Hematopoietic multipotent progenitor cell treated with erythropoietin and hydrocortisone succinate and interleukin-3 and kit ligand, for 15 days (in vitro differentiated cells): ENCODE measurements around the gene STK39.
"Not testable (repeated sequence)": the region's sequence is repeated elsewhere in the genome, so short reads cannot be mapped to it uniquely, and the experiment has no call there.

Experiments used
- DNase-seq: peaks from one replicate; pipeline ENCODE4 v3.0.0-alpha.2; 2015; ENCODE audit warnings: low spot score

The STK39 gene

DNA sequence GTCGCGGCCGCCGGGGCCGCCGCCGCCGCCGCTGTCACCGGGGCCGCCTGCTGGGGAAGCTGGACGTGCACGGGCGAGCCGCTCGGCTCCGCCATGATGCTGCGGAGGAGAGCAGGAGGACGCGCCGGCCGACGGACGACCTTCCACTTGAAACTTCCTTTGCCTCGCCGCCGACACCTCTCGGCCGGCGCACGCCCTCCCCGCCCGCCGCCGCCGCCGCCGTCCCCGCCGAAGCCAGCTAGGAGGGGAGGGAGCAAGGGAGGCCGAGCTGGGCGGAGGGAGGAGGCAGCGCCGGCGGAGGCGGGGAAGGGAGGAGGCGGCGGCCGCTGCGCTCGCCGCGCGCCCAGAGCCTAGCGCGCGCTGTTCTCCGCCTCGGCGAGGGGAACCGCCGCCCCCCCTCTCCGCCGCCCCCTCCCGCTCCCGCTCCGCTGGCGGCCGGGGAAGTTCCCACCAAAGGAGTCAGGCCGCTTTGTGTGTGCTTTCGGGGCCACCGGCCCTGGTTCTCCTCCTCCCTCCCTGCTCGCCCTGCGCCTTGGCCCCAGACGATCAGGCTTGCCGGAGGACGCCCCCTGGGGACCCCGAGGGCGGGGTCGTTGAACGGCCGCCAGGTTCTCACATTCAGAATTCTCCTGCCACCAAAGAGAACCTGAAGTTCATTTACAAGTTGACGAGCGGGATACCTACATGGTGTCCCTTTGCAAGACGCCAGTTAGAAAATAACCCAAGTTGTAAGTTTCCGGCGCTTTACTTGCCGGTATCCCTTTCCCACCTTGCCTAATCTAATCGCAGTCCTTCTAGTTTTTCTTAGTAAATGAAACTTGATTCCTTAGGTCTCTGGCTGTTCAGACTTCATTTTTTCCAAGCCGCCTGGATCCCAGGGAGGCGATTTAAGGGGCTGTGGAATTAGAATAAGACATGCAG lies at the start of gene STK39:
Gene STK39 (minus strand): TSS at position 255 of the 921 bp plus-strand sequence. CDS start 160 bp downstream, at position 95.
- DNase-seq: peak; percentile 47

DNA sequence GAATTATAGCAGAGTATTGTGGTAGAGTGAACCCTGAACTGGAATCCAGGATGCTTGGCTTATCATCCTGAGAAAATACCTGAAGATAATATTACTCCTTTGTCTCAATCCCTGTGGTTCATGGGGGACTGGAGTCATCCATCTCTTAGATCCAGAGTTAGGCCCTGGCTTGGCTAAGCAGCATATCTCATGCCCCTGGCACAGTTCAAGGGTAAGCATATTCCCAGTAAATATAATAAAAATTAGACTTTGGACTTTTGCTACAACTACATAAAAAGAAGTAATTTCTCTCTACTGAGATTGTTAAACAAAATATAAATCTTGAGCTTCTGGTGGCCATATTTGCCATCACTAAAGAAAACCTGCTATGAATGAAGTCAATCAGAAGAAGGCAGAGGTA lies 47.7 kb upstream of the STK39 start:
- no peak for DNase-seq

DNA sequence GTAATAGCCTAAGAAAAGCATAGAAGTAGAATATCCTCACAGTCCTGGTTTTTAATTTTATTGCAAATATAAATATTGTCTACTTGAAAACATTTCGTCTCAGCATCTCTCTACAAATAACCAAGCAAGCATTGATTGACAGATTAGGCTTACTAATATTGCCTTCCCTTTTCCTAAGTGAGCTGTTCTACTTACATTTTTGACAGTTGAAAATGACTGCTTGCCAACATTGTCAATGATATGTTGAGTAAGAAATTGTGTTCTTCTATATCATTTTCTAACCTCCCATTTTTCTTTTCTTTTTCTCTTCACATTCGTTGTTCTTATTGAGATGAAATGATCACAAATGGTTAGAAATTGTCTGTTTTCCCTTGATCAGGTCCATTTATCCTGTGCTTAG lies 47.0 kb upstream of the STK39 start:
- DNase-seq: no peak

DNA sequence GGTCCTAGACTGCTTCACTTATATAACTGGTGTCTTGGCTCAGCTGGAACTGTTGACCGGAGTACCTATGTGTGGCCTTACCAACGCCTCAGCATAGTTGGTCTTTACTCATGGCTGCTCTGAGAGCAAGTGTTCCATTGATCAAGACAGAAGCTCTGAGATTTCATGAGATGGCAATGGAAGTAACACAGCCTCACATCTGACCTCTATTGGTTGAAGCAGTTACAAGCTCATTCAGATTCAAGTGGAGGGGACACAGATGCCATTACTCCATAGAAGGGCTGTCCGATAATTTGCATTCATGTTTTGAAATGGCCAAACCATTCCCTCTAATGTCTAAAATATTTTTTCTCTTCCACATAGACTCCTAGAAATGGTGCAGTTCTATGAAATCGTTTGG lies 46.4 kb upstream of the STK39 start:
- DNase-seq: no peak

DNA sequence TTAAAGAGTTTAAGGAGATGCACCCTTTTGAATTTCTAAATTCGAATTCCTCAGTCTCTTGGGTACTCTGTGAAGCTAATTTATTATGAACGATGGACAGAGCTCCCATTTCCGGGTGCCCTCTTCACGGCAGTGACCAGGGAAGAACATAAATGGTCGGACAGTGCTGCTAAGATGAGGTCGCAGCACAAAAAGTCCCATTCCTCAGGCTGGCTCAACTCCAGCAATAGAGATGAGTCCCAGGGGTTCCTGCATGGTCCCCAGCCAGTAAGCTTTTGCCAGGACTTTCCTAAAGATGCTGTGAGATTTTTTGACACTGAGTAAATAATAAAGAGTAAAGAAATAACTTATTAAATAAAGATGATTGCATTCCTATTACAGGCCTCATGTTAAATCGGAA lies 43.0 kb upstream of the STK39 start:
- DNase-seq: no peak

DNA sequence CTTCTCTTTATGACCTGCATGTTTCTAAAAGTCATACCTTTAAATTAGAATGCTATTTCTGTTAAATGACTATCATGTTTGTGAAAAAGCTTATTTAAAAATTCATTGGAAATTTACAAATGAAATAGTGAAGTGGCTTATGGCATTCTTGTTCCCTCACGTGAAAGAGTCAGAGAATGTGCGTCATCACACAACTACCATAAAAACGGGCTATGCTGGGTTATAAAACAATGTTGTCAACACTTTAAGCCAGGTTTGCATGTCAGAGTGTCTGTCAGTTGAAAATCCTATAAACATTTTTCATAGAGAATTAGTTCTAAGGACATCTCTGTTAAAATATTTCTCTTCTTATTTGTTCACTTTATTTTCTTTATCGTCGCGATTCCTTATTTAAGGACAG lies 42.5 kb upstream of the STK39 start:
- DNase-seq: no peak

DNA sequence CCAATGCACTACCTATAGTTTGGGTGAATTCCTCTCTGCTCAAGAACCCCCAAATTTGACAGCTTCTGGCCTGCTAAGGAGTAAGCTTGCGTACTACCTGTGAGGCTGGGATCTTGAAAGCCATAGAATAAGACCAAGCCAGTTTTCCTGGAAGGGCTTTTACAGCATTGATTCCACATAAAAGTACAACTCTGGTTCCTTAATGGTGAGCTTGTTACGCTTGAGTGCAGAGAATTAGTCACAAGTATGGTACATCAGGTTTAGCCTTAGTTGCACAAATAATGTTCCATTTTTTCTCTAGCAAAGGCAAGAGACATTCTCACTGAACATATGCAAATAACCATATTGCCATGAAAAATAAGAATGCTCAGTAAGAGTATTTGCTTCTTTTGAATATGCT lies 39.1 kb upstream of the STK39 start:
- no peak for DNase-seq

DNA sequence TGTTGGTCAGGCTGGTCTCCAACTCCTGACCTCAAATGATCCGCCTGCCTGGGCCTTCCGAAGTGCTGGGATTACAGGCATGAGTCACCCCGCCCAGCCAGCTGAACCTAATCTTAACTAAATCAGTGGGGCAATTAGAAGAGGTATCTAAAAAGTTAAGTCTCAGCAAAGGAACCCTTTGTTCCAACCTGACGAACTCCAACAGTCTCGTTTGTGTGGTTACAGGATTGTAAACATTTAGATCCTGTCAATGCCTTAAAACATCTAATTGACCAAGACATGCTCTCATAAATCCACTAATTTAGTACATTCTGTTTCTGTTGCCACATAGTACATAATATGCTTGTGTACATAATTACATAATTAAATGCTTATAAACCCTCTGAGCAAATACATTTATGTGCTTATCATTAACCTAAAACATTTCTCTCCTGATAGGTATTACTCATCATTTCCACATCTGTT lies 31.1 kb upstream of the STK39 start:
- DNase-seq: no peak

DNA sequence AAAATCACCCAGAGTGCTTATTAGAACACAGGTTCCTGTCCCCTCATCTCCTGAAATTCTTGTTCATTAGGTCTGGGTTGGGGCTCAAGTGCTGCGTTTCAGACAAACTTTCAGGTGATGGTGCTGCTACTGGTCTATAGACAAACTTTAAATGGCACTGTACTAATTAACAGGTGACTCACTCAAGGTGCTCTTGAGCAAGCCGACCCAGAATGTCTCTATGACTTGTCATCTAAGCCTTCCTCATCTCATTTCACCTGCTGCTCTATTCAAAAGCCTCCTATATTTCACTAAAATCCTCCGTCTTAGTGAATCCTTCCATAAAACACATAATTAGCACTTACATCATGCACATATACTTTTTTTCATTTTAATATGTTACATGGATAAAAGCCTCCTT lies 29.9 kb upstream of the STK39 start:
- DNase-seq: no peak

DNA sequence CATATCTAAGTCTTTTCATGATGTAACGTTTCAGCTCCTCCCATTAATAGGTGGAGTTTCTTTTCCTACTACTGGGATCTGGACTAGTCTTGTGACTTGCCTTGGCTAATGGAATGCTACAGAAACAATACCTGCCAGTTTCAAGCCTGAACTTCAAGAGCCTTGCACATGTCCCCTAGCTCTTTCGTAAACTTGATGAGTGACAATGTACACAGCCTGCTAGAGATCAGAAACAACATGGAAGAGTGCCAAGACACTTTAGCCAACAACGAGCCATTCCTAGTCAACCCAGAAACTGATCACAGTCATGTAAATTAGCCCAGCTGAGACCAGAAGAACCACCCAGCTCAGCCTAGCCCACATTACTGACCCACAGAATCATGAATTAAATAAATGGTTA lies 24.8 kb upstream of the STK39 start:
- DNase-seq: no peak

DNA sequence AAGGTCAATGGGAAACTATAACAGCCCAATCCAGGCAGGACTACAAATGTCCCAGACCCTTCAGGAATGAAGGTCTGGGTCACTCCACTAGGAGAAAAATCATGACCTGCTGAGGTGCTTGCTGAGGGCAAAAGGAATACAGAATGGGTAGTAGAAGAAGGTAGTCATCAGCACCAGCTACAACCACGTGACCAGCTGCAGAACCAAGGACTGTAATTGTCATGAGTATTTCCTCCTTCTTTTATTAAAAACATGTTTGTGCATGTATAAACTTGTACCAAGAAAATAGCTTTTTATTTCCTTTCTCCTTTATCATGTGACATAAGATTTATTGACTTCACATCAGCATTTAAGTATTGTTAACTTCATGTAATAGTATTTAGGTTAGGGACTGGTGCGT lies 15.5 kb upstream of the STK39 start:
- DNase-seq: not testable (repeated sequence)

DNA sequence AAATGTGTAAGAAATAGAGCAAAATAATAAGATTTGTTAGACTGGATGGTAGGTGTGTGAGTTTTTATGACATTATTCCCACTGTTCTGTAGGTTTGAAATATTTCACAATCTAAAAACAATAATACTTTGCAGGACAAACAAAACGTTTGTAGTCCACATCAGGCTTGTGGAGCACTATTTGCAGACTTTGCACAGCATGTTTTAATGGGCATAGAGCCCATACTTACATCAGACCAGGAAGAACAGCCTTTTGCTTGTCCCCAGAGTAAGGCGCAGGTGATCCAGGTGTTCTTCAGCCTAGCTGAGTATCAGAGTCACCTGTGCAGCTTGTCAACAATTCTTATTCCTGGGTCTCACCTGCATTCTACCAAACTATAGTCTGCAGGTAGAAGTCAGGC lies 9.1 kb upstream of the STK39 start:
- DNase-seq: no peak

DNA sequence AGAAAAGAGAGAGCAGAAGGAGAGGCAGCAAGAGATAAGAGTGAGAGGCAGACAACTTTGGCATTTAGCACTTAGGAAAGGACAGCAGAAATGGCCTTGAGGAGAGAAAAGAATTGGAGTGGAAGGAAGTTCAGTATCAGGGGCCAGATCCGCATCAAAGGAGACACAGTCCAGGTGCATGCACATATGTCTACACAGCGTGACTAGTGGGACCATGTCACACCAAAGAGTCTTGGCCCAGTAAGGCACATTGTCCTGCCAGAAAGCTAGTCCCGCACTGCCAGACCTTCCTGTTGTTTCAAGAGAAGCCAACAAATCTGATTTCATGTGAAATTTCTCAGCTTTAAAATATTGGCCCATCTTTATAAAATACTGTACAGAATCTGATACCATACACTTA lies 8.5 kb upstream of the STK39 start:
- no peak for DNase-seq

DNA sequence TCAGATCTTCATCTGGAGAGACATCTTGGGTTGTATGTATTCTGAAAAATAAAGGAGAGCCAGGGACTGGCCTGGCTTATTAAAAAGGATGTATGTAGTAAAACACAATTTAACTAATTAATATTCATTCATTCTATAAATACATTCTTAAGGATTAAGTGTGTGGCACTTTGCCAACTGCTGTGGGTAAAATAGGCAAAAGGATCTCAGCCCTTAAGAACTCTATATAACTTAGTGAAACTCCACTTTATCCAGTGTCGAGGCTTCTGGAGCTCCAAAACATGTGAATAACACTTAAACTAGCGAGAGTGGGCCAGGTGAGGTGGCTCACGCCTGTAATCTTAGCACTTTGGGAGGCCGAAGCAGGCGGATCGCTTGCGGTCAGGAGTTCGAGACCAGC lies 7.7 kb upstream of the STK39 start:
- DNase-seq: no peak

DNA sequence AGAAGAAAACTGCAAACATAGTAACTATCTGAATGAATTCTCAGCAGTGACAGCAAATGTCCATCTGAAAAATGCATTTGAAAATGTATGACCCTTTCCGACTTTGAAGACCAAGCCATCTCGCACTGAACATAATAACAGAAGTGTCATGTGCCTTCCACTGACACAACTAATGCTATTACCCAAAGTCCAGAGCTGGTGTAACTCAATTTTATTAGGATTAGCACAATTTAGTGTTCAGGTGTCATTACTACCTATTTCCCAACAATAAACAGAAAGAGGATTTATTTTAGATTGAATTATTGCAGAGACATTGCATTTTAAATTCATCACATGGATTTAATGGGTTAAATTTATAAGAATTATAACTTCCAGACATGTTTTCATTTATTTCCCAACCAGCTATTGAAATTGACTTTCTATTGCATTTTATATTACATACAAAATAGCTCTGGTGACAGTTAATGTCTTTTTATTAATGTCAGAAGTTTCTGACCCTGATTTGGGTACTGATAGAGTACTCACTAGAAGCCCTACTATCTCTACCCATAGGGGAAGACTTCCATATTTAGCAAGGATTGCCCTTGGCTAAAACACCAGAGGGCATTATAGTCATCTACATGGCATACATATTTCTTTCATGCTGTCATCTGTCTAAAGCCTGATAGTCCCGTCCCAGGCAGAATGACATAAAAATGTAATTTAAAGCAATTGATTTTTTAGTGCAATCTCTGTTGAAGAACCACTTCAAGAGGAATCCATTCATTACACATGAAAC lies 7.0 kb upstream of the STK39 start:
- no peak for DNase-seq

DNA sequence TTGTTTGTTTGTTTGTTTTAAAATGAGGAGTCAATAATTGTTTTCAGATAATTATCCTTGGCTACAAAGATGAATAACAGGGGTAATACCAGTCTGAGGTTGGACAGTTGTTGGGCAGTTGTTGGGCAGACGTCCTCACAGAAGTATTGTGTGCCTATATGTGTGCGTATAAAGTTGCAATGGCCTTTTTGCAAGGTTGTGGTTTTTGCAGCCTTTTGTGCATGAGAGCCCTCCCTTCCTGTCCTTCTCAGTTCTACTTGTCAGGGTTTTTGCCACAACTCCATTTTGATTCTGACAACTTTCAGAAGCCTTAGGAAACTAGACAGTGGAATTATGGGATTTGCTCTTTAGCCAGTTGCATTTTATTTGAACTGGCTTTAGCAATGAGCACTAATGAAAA lies 6.0 kb upstream of the STK39 start:
- DNase-seq: no peak

DNA sequence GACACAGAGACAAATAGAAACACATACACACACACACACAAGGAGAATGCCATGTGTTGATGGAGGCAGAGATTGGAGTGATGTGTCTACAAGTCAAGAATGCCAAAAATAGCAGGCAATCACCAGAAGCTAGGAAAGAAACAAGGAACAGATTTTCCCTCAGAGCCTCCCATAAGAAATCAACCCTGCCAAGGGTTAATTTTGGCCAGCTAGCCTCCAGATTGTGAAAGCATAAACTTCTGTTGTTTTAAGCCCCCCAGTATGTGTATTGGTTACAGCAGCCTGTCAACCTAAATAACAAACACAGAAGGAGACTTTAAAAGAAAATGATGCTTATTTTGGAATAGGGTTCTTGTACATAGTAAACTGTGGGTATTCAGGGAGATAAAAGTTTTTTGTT lies 5.6 kb upstream of the STK39 start:
- no peak for DNase-seq

DNA sequence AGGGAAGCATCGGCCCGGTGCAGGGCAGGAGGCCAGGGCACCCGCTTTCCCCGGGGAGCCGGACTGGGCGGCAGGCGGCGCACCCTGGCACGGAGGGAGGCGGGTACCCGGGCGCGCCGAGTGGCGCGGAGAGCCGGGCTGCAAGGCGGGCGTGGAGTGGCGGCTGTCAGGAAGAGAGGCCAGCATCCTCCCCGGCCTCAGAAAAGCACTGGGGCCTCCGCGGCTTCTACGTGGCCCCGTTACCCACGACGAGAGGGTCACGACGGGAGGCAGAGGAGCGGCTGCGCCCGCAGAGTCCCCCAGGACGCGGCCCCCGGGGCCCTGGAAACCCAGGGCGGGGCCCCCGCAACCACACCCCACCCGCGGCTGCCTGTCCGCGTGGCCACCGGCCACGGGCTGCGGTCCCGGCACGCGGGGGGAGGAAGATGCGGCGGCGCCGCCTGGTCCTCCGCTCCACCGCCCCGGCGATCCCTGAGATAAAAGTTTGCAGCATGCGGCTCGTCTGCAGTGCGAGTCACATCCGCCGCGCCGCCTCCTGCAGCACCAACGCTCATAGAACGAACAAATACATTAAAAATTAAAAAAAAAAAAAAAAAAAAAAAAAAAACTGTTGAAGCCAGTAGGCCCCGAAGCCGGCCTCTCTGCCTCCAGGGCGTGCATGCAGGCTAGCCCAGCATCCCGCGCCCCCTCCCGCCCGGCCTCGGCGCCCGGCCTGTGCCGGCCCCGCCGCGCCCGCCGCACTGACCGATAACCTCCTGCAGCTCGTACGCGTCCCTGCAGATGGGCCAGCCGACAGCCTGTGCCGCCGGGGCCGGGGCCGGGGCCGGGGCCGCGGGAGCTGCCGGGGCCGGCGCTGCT lies 683 bp downstream of the STK39 start:
- no peak for DNase-seq

DNA sequence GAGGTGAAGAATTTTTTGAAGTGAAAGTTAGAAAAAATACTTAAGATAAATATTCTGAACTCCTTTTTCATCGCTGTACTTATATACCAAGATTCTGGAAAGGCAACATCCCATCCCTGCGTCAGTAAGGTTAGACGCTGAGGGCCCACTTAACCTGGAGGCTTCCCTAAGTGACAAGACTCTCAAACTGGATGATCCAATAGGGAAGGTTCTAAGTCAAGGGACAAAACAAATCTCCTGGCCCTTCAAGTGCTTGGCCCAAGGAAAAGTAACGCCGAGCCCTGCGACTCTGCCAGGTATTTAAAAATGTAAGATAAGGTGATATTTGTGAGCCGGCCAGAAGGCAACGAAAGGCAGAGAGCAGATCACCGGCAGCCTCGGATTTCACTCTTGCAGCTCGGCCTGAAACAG lies 1.3 kb downstream of the STK39 start:
- DNase-seq: no peak

DNA sequence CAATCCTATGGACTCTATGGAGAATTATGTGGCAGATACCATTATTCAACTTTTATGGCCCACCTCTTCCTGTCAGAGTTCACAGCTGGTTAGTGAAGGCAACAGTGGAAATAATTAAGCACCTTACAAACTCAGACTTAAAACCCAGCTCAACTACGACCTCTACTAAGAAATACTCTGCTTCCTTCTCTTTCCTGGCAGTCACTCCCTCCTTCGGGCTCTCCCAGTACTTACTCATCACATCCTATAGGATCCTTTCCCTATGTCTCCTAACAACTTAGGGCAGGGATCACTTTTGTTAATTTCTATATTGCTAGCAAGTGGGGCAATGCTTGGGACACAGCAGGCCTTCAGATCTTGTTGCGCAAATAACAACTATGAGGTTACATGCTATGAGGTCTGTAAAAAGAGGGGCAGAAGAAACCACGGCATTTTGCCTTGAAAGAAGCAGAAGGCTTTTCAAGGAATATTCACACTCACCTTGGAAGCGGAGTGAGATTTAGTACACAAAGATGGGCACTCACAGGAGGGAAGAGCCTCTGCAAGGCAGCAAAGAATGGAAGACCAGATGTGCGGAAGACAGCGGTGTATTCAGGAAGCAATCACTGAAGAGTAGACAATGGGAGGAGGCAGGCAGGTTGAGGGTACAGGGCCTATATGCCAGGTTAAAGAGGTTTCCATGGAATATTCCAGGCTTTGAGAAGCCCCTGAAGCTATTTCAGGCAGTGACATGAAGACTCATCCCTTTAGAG lies 2.1 kb downstream of the STK39 start:
- no peak for DNase-seq

DNA sequence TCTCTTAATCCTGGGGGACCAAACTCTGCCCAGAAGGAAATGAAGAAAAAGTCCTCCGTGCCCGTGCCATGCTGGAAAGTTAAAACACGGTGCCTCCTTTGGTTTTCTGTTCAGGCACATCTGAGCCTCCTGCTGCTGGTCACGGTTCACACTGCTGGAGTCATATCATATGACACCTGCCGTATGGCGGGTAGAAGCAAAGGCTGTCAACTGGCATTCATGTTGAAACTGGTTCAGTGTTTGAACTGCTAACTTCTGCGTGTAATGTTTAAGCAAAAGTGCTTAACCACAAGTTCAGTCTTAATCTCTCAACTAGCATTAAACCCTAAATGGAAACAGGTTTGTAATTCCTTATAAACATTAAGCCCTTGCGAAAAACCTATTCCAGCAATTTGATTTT lies 3.1 kb downstream of the STK39 start:
- no peak for DNase-seq

DNA sequence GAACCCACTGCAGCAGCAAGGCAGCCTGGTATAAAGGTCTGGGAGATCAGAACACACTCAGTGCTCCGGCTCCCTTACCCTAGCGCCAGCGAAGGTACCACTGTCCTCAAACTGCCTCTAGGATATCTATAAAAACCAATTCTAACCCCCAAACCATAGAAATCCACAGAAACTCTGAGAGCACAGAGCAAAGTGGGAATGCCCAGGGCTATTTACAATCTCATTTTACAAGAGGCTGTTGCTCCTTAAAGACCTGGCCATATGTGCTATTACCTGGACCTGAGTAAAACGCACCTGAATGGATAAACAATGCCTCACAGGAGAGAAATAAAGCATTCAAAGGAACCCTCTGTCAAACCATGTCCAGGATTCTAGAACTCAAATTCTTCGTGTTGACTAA lies 4.3 kb downstream of the STK39 start:
- DNase-seq: no peak
